Measurements from ENCODE around the gene TLE6. TPM values are rescaled to one million over a fixed set of nuclear protein-coding genes. Genes with fewer than 3 reads are reported as not detected.
"Not testable (repeated sequence)": the region's sequence is repeated elsewhere in the genome, so short reads cannot be mapped to it uniquely, and the experiment has no call there.

Gene TLE6
- polyA plus RNA-seq, 12 donors, result 0.21 to 0.92 (median 0.63) TPM; not detected in 2

DNA sequence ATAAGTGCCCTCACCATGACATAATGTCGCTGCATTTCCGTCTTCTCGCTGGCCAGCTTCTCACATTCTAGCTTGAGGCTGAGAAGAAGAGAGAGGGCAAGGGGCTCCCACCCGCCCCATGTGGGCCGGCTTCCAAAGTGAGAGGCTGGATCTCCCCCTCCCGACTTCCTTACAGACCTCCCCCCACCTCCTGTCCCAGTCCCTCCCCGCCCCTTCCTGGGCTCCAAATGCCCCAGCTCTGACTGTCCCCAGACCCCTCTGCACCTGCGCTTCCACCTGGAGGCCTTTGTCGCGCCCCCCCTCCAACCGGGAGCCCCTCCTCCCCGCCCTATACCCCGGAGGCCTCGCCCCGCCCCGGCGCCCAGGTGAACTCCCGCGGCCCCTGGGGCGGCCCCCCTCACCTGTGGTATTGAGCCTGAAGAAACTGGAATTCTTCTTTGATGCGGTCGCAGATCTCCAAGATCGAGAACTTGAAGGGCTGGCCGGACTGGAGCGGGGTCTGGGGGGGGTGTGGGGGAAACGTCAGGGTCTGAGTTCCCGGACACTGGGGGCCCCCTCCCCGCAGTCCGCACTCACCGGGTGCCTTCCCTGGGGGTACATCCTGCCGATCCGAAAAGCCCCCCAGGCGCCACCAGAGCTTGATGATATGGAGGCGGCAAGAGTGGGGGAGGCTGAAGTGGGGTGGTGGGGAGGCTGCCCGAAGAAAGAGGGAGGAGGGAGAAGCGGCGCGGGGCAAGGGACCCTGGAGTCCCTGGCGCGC, 51.1 kb downstream of the TLE6 start:
- DNase-seq, result no peak

DNA sequence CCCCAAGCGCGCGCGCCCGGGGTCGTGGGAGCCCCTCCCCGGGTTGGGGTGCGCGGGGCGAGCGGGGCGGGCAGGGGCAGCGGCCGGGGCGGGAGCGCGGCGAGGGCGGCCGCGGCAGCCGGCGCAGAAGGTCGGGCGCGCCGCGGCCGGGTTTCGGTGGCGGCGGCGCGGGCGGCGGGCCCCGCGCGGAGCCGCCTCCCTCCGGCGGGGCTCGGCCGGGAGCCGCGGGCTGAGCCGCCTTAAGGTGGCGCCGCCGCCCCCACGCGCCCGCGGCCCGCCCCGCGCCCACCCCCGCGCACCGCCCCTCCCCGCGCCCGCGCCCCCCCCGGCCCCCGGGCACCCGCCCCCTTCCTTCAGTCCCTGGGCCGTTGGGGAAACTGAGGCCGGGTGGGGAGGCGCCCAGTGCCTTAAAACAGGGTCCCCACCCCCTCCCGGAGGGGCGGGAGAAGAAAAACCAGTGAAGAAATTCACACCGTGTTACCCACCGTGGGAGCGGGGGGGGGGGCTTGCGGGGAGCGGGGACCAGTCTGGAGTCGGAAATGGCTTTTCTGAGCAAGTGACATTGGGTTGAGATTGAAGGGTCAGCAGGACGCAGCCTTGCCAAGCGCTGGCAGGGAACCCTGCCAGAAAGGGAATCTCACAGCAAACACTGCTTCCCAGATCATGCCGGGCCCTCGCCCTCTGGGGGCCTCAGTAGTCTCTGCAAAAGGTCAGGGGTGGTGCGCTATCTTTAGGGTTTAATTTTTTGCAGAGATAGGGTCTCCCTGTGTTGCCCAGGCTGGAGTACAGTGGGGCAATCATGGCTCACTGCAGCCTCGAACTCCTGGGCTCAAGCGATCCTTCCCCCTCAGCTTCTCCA, 51.9 kb downstream of the TLE6 start, which contains the start of gene TLE2:
Gene TLE2, minus strand, starts transcription at position 216 of the 859 bp plus-strand sequence. CDS start 376 bp downstream, outside the sequence.
- DNase-seq, result no peak

DNA sequence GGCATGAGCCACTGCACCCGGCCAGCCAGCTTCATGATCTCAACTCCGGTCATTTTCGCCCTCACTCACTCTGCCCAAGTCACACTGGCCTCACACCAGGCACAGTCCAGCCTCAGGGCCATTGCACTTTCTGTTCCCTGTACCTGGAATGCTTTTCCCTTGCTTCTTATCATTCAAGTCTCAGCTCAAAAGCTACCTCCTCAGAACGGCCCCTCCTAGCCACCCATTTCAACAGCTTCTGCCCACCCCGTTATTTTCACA, 54.2 kb downstream of the TLE6 start:
- DNase-seq, result no peak

DNA sequence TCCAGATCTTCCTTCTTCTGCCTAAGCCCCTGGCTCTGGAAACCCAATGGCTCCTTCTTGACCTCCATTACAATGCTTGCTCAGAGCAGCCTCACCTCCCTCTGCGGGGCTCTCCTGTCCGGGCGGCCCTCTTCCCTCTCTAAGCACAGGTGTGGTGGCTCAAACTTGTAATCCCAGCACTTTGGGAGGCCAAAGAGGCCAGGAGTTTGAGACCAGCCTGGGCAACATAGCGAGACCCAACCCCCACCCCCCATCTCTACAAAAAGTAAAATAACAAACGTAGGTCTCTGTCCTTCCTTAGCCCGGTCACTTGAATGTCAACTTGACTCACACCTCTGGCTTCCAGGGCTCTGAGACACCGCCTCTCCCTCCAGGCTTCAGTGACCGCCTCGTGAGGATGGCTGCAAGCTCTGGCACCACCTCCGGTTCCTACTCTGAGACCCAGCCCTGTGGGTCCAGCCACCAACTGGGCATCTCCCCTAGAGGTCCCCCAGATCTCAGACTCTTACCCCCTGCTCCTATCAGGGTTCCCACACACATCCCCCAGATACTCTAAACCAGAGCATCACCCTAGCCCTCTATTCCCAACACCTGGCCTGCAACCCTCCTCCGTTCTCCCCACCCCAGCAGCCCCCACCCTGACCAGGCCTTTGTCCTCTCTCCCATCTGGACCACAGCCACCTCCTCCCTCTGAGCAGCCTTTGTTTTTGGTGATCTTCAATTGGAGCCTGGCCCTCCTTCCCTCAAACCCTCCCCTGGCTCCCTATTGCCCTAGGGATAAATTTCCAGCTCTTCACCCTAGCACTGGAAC, 56.4 kb downstream of the TLE6 start:
- DNase-seq, result no peak

DNA sequence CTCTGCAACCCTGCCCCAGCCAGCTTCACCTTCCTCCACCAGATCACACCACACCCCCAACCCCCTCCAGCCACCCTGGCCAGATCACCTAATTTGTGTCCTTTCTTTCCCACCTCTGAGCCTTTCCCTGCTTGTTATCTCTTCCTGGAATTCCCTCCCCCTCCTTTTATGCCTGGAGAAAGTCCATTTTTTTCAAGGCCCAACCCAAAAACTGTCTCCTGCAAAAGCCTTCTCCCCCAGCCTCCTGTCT, 57.0 kb downstream of the TLE6 start:
- no peak for DNase-seq

DNA sequence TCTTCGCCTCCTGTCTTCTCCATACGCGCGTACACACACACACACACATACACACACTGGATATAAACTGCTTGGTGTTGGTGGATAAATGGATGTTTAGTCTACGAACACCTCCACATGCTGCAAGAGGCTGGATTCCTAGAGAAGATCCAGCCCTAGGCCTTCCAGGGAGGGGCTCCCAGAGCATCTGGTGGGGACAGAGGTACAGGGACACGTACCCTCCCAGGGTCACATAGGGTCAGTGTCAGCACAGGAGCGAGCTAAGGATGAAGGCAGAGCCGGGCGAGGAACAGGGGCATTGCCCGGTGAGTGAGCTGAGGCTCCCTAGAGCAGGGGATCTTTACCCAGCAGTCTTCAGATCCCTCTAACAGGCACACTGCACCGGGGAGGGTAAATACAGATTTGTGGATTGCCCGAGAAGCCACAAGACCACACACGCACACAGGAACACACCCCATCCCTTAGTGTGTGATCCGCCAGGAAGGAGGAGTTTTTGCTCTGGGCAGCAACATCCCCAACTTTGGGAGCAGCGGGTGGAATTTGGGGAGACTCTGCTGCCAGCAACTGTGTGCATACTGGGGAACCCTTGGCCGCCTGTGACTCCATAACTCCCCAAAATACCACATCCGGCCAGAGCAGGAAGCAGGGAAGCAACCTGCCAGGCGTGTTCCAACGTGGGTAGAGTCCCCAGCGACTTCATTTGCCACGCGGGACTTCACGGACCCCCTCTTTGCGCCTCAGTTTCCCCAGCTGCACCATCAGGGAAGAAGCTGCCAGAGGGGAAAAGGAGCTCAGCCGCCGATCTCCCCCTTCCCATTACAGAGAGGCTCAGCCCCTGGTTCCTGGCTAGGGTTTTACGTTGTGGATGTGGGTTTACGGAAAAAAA, 57.5 kb downstream of the TLE6 start:
- DNase-seq, result no peak

DNA sequence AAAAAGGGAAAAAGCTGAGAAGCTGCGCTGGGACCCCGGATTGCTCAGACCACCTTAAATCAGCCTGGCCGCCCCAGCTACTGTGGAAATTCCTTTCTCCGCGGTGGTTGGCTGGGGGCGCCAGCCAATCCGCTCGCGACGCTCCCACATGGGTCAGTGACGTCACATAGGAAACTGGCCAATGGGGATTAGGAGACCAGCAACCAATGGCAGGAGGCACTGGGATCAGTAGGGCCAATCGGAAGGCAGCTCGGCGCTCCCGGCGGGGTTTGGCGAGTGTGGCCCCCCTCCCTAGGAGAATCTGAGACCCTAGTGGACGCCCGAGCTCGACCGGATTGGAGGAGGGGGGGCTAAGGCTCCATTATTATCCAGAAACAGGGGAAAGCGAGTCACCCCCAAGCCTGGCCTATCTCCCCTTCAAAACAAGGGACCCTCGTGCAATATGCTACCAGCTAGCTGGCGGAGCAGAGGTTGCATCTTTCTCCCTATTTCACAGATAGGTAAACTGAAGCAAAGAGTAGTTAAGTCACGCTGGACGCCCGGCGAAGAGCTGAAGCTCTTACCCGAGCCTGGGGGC, 58.3 kb downstream of the TLE6 start:
- peak; percentile 100 for DNase-seq

DNA sequence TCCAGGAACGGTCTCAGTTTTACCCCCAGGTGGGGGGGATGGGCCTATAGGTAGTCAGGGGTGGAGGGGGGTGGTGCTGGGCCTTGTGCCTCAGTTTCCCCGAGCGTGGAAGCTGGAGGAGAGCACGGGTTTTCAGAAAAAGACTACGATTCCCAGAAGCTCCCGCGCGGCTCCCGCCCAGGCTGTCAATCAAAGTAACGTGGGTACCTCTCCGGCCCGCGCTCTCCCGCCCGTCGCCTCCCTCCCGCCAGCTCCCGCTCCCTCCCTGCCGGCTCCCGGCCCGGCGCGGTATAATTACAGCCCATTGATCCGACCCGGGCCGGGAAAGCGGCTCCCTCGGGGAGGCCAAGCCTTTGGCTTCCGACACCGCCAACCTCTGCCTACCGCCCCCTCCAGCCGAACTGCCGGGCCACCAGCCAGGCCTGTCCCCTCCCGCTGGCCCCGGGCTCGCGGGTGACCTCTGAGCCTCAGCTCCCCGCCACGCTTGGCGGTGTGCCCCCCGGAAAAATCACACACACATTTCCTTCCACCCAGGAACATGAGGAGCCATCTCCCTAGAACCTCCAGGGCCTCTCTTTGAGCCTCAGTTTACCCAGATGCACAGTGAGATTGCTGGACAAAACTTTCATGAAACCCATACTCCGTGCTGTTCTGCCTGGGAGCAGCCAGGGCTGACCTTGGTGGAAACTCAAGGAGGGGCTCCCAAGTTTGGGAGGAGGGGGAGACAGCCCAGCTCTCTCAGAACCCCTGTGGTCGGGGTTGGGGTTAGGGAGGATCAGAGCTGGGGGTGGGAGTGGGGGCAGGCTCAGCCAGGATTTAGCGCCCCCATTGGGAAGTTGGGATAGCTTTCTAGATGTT, 59.0 kb downstream of the TLE6 start:
- DNase-seq, result peak; percentile 97

DNA sequence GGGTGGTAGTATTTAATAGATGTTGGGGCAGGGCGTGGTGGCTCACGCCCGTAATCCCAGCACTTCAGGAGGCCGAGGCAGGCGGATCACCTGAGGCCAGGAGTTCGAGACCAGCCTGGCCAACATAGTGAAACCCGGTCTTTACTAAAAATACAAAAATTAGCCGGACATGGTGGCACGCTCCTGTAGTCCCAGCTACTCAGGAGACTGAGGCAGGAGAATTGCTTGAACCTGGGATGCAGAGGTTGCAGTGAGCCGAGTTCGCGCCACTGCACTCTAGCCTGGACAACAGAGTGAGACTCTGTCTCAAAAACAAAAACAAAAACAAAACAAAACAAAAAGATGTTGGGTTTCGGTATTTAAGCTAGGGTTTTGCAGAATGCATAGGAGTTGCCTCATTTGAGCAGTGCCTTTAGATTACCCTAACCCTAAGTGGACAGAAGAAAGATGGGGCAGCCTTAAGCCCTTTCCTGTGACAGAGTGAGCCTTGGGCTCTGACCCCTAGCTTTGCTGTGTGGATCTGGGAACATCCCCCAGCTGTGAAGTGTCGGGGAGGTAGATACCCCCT, 59.7 kb downstream of the TLE6 start:
- DNase-seq, result not testable (repeated sequence)

DNA sequence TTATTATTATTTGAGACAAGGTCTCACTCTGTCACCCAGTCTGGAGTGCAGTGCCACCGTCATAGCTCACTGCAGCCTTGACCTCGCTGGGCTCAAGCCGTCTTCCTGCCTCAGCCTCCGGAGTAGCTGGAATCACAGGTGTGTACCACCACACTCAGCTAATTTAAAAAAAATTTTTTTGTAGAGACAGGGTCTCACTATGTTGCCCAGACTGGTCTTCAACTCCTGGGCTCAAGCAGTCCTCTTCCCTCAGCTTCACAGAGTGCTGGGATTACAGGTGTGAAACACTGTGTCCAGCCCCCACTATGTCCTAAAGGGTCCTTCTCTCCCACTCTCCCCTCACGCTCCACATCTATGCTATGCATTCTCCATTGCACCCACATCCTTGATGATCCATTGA, 60.9 kb downstream of the TLE6 start:
- no peak for DNase-seq

DNA sequence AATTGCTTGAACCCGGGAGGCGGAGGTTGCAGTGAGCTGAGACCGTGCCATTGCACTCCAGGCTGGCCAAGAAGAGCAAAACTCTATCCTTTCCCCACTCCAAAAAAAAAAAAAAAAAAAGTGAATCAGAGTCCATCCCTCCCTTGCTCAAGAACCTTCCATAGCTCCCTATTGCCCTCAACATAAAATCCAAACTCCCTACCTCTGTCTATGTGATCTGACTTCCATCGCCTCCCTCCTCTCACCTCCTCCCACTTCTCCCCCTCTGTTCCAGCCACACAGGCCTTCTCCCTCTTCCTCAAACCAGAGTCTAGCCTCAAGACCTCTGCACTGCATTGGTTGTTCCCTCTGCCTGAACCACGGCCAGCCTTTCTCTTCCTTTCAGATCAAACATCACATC, 61.8 kb downstream of the TLE6 start:
- no peak for DNase-seq

DNA sequence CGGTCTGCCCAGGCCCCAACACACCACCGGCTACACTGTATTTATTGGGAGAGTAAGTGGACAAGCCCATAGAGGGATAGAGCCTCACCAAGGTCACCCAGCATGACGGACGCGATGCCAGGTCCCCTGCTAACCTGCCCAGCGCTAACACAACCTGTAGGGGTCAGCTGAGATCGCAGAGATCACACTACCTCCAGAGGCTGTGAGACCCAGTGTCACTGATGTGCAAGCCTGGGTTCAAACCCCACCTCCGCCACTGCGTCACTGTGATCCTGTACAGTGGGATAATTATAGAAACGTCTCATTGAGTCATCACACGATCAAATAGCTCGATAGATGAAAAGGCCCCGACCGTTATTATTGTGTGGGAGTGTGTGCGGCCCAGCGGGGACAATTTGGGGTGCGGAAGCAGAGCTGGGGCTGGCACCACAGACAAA, 62.3 kb downstream of the TLE6 start:
- DNase-seq, result no peak

DNA sequence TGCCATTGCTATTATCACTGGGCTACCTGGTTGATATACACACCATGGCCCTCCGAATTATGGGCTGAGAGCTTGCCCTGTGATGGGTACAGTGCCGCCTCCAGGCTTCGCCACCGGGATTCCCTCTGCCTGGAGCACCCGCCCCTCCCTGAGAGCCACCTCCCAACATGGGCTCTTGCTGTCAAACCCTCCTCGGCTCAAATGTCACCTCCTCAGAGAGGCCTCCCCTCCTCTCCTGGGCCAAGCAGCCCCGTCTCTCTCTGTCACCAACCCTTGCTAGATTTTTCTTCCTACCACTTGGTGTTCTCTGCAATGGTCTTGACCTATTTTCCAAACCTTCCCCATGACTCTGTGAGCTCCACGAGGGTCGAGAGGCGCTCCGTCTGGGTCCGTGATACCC, 64.0 kb downstream of the TLE6 start:
- DNase-seq, result no peak

DNA sequence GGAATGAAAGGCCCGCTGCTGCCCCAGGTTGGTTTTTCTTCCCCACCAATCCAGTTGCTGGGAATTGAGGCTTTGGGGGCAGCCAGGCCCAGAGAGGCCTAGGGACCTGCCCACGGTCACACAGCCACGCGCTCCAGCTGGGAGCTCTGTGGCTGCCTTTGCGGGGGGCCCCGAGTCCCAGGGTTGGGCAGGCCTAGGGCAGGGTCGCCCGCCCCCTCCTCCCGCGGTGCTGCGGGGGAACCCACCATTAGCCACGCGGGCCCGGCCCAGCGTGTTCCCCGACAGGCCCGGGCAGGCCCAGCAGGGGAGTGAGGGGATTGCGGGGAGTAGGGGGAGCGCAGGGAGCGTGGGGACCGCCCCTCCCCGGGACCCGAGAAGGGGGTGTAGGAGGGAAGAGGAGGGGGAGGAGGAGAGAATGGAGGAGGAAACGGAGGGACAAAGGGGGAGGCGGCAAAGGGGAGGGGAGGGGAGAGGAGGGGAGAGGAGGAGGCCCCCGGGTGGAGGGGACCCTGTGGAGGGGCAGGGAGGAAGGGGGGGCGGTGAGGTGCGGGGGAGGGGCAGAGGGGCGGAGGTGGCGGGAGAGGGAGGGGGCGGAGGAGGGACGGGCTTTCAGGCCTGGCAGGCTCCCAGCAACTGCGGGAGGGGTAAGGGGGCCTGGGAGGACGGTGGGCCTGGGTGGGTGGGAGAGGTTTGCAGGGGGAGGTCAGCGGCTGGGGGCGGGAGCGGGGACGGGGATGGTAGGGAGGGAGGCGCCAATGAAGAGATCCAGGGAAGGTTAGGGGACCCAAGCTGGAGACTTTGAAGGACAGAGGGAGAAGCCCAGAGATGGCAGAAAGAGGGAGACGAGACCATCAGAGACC, 64.6 kb downstream of the TLE6 start:
- DNase-seq, result no peak

DNA sequence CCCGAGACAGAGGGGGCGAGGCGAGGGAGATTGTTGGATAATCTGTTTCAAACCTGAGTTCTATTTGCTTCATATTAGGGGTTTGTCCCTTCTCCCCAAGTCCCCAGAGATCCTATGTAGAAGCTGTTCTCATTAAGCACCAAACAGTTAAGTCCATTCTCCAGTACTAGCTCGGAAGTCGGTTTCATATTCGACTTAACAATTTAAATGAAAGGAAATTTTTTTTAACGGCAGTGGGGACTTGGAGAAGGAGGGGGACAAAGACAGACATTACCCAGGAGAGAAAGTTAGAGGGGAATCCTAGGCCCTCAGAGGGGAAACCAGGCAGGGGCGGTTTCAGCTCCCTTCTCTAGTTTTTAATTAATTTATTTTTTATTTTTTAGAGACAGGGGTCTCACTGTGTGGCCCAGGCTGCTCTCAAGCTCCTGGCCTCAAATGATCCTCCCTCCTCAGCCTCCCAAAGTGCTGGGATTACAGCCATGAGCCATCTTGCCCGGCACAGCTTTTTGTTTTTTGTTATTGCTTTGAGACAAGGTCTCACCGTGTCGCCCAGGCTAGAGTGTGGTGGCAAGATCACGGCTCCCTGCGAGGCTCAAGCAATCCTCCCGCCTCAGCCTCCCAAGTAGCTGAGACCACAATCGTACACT, 65.4 kb downstream of the TLE6 start:
- no peak for DNase-seq
